ENCODE results near the gene LHPP.

The LHPP gene

GRCh38 chr10:124592736-124593430, 131.3 kb downstream of the LHPP start:
- DNase-seq (ENCODE audit: low read depth, low spot score) = no peak

- DNase-seq (ENCODE audit: low read depth, low spot score) = no peak
Measured at GRCh38 chr10:124593431-124593985, 131.9 kb downstream of the LHPP start.

- DNase-seq (ENCODE audit: low read depth, low spot score) = no peak
Measured at GRCh38 chr10:124594240-124594639, 132.6 kb downstream of the LHPP start.

- no peak for DNase-seq (ENCODE audit: low read depth, low spot score)
Measured at GRCh38 chr10:124595143-124595883, 133.7 kb downstream of the LHPP start.

GRCh38 chr10:124596116-124596785, 134.6 kb downstream of the LHPP start:
- DNase-seq (ENCODE audit: low read depth, low spot score) = no peak

GRCh38 chr10:124596962-124597845, 135.6 kb downstream of the LHPP start:
- DNase-seq (ENCODE audit: low read depth, low spot score) = no peak

GRCh38 chr10:124597846-124598165, 136.2 kb downstream of the LHPP start:
- no peak for DNase-seq (ENCODE audit: low read depth, low spot score)

- DNase-seq (ENCODE audit: low read depth, low spot score) = no peak
Measured at GRCh38 chr10:124598196-124598595, 136.6 kb downstream of the LHPP start.

- DNase-seq (ENCODE audit: low read depth, low spot score) = no peak
Measured at GRCh38 chr10:124598773-124599587, 137.4 kb downstream of the LHPP start.

GRCh38 chr10:124599588-124600050, 138.0 kb downstream of the LHPP start:
- DNase-seq (ENCODE audit: low read depth, low spot score) = no peak

GRCh38 chr10:124600051-124600880, 138.6 kb downstream of the LHPP start:
- DNase-seq (ENCODE audit: low read depth, low spot score) = no peak

- DNase-seq (ENCODE audit: low read depth, low spot score) = no peak
Measured at GRCh38 chr10:124601016-124601415, 139.4 kb downstream of the LHPP start.

- DNase-seq (ENCODE audit: low read depth, low spot score) = no peak
Measured at GRCh38 chr10:124601431-124602120, 140.0 kb downstream of the LHPP start.

GRCh38 chr10:124602121-124602561, 140.5 kb downstream of the LHPP start:
- DNase-seq (ENCODE audit: low read depth, low spot score) = no peak

- DNase-seq (ENCODE audit: low read depth, low spot score) = no peak
Measured at GRCh38 chr10:124602646-124603365, 141.2 kb downstream of the LHPP start.

- DNase-seq (ENCODE audit: low read depth, low spot score) = no peak
Measured at GRCh38 chr10:124603376-124604213, 142.0 kb downstream of the LHPP start.
